HG02852 (cell line): Measurements from ENCODE around the gene SH3GL3.

Source experiments
- ATAC-seq: cut with Tn5 transposase; IDR thresholded peaks from one replicate; pipeline ENCODE4 v1.9.1; 2021; ENCODE audit warnings: mild to moderate bottlenecking, moderate library complexity; ENCODE audit not compliant: unreplicated experiment

SH3GL3 gene

DNA sequence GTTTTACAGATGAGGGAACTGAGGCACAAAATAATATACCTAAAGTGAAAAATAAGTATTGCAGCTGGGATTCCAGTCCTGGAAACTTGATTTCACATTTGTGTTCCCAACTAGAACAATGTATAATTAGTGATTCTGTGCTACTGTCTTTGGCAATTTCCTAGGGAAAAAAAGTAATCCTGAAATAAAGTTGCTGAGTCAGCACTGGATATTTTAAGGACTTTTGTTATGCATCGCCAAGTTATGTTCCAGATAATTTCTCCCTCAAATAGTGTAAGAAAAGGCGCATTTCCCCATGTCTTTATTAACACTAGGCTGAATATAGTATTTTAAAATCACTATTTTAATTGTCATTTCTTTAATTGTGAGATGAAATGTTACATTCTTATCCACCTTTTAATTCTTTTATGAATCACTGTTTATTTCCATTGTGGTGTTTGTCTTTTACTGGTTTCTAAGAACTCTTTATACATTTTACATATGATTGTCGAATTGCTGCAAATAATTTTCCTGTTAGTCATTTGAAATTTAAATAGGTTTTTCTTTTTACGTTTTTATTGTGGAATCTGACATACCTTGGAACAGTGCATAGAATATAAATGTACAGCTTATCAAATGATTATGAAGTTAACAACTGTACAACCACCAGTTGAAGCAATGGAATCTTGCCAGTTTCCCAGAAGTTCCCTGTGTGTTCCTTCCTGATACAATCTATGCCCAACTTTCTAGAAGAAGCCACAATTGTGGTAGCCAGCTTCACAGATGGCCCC, 56.6 kb downstream of the SH3GL3 start:
- ATAC-seq, result no peak

DNA sequence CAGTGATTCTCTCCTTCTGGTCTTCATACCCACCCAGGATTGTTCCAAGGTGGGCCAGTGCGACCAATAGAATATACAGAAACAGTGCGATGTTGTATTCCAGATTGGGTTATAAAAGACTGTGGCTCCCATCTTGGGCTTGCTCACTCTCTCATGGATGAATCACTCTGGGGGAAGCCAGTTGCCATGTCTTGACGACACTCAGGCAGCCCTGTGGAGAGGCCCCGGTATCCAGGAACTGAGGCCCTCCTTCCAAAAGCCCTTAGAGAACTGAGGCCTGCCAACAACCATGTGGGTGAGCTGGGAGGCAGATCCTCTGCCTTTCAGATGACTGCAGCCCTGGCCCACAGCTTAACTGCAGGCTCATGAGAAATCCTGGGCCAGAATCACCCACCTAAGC, 57.2 kb downstream of the SH3GL3 start:
- no peak for ATAC-seq

DNA sequence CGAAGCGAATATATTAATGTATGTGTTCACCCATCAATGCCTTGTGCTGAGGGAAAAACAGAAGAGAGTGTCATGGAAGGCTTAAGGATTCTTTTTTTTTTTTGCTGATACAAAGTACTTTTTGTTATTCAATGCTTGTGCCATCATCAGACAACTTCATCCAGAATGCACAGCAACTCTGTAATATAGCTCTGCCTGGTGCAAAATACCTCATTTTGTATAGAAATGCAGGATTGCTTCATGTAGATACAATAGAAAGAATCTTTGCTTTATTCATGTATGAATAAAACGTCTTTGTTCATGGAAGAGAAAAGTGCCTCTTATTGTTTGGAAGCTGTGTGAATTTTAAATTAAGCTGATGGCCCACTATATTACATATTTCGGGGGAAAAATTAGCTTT, 62.9 kb downstream of the SH3GL3 start:
- ATAC-seq, result no peak

DNA sequence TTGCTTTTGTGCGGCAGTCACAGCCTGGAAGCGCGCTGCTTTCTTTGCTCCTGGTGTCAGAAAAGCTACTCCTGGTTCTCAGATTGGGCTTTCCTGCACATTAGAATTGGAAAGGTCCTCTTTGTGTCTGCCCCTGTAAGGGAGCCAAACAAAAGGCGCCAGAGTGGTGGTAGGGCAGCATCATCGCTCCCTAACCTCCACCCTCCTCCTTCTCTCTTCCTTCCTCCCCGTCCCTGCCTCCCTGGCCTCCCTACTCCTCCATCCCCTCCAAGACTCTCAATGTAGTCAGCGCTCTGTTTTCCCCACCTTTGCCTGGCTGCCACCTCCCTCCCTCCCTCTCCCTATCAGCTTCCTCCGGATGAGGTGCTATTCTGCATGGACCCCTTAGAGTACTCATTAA, 65.3 kb downstream of the SH3GL3 start:
- no peak for ATAC-seq

DNA sequence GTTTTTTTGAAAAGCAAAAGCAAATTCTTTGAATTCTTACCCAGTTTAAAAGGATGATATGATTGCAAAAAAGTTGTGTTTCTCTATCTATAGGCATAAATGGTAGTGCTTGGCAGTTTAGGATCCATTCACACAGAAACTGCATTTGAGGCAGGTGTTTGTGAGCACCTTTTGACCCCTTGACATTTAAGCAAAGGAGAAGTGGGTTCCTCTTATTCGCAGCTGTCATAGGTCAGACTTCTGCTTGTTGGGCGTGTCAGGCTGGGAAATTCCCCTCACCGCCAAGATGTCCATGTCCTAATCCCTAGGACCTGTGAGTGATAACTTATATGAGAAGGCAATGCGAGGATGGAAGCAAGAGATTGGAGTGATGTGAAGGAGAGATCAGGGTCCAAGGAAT, 67.4 kb downstream of the SH3GL3 start:
- no peak for ATAC-seq

DNA sequence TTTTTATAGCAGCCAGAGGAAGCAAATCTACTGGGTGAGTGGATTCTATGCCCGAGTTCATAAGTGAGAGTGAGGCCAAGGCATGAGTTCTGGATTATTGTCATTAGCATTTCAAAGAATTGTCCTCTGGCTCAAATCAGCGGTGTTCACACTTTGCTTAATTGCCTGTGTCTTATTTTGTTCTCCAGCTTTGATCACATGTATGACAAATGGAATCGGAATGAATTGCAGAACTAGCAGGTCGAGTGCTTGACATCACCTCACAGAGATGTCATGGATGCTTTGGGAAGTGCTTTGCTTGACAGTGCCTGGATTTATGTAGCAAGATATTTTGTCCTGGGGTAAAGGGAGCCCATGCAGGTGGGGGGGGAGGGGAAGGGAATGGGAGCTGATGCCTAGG, 68.0 kb downstream of the SH3GL3 start:
- ATAC-seq, result no peak

DNA sequence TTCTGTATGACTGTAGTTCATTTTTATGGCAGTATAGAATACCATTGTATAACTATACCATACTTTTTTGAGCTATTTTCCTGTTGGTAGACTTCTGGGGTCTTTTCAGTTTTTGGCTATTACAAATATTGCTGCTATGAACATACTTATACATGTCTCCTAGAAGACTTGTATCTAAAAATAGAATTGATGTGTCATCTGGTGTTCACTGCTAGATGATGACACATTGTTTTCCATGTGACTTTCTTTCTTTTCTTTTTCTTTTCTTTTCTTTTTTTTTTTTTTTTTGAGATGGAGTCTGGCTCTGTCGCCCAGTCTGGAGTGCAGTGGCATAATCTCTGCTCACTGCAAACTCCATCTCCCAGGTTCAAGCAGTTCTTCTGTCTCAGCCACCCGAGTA, 69.8 kb downstream of the SH3GL3 start:
- ATAC-seq, result no peak

DNA sequence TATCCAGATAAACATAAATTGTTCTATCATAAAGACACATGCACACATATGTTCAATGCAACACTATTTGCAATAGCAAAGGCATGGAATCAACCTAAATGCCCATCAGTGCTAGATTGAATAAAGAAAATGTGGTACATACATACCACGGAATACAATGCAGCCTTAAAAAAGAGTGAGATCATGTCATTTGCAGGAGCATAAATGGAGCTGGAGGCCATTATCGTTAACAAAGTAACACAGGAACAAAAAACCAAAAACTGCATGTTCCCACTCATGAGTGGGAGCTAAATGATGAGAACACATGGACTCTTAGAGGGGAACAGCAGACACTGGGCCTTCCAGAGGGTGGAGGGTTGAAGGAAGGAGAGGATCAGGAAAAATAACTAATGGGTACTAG, 79.2 kb downstream of the SH3GL3 start:
- ATAC-seq, result no peak

DNA sequence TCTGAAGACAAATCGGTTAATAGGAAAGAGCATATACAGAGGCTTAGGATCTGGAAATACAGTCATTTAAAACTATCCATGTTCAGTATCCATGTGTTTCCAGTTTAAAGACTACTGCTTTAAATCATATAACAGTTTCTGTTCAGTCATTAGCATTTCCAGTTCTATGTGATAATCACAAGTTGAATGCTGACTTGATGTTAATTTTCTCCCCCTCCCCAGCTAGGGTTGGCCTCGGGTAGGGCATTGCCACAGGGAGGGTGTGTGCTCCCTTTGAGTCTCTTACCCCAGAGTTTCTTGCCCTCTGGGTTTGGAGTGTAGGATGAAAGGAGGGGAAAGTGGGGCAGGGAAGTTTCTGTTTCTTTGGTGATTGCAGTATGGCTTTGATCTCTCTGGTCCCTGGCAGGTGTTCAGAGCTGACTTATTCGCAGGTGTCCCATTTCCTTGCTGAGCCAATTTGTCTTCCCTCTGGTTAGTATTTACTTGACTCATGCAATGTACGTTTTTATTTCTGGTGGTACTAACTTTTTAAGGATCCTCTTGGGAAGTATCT, 86.3 kb downstream of the SH3GL3 start:
- no peak for ATAC-seq

DNA sequence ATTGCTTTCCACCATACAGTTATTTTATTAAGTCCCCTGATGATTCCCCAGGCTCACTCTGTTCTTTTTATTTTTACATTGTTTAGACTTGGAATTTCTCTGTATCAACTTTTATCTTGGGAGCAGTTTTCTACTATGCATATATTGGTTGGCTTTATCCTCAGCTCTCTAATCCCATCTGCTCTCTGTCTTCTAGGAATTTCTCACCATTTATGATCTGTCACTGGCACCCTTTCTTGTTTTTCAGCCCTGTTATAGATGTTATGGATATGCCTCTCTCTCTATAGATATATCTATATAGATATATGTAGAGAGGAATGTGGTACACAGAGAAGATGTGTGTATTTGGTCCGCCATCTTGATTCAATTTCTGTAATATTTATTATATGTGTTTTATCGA, 90.5 kb downstream of the SH3GL3 start:
- ATAC-seq, result no peak

DNA sequence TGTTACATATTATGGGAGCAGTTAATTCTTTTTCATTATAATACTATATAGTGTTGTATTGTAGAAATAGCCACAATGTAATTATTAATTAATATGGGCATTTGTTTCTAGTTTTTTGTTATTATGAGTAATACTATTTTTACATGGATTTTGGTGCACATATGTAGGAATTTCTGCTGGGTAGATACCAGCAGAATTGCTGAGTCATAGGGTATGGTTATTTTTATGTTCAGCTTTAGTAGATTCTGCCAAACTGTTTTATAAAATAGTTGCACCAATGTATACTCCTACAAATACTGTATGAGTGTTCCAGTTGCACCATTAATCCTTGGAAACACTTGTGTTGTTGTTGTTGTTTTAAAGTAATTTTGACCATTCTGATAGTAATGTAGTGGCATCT, 91.5 kb downstream of the SH3GL3 start:
- no peak for ATAC-seq

DNA sequence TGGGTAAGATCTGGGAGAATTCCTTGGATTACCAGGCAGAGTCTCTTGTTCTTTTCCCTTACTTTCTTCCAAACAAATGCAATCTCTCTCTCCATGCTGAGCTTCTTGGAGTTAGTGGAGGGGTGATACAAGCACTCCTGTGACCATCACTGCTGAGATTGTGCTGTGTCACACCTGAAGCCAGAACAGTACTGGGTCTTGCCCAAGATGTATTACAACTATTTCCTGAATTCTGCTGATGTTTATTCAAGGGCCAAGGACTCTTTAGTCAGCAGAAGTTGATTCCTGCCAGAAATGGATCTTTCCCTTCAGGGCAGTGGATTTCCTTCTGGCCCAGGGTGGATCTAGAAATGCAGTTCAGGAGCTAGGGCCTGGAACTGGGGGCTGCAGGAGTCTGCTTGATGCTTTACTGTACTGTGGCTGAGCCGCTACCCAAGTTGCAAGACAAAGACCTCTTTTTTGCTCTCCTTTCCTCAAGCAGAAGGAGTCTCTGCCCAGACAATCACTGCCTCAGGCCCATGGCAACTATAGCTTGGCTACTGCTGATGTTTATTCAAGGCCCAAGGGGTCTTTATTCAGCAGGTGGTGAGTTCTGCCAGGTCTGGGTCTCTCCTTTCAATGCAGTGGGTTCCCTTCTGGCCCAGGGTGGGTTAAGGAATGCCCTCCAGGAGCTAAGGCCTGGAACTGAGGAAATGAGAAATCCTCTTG, 98.8 kb downstream of the SH3GL3 start:
- ATAC-seq, result no peak

DNA sequence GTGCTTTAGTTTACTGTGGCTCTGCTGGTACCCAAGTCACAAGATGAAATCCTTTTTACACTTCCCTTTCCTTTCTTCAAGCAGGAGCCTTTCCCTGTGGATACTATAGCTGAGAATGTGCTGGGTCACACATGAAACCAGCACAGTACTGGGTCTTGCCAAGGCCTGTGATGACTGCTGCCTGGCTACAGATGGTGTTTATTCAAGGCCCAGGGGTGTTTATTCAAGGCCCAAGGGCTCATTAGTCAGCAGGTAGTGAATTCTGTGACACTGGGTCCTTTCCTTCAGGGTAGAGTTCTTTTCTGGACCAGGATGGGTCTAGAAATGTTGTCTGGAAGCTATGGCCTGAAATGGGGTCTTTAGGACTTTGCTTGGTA, 99.4 kb downstream of the SH3GL3 start:
- ATAC-seq, result no peak

DNA sequence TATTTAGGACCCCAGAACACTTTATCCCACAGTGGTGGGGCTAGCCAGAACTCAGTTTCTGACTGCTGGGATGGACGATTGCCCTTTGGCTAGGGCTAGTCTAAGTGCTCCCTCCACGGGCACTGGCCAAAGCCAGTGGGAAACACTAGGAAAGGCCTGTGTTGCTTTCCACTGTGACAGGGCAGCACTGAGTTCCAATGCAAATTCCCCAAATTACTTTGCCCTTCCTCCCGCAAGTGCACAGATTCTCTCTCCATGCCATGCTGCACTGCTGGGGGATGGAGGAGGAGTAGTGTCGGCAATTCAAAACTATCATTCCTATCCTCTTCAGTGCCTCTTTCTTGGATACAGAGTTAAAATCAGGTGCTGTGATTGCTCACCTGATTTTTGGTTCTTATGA, 100.0 kb downstream of the SH3GL3 start:
- ATAC-seq, result no peak

DNA sequence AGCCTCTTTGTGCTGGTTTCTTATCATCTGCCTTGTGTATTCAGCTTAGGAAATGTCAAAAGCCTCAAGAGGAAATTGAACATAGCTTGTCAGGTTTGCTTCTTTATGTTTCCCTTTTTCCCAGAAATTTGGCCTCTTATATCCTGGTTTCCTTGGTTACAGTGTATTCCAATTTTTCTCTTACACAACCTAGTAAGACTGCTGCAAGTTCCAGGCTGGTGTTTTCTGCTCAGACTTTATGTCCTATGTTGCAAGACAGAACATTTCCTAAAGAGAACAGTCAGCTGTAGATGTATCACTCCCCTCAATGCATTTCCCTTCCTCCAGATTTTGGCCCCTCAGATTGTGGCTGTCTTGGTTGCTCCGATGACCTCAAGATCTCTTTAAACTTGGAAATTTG, 102.5 kb downstream of the SH3GL3 start:
- no peak for ATAC-seq

DNA sequence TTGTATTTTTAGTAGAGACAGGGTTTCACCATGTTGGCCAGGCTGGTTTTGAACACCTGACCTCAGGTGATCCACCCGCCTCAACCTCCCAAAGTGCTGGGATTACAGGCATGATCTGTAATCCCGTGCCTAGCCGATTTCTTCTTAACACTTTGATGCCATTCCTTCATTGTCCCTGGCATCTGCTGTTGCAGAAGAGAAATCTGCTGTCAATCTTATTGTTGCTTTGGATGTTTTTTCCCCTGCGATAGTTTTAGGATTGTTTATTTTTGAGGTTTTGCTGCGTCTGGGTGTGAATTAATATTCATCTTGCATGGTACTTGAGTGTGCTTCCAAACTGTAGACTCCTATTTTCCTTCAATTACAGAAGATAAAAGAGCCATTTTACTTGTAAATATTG, 107.4 kb downstream of the SH3GL3 start:
- ATAC-seq, result no peak

DNA sequence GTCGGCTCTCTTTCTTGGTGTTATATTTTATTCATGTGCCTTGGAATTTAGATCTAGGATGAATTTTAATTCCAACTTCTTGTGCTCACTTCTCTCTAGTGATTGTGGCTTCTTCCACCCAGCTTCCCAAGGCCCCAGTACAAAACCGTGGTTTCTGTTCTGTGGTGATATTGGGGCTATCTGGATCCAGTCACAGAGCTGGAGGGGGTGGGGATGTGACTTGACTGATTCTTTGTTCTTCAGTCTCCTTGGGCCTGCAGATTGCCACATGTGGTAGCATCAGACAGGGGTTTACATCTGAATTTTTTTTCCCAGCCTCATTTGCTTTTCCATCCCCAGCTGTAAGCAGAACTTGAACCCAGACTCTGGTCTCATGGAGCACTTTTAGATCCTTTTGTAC, 108.2 kb downstream of the SH3GL3 start:
- ATAC-seq, result no peak

DNA sequence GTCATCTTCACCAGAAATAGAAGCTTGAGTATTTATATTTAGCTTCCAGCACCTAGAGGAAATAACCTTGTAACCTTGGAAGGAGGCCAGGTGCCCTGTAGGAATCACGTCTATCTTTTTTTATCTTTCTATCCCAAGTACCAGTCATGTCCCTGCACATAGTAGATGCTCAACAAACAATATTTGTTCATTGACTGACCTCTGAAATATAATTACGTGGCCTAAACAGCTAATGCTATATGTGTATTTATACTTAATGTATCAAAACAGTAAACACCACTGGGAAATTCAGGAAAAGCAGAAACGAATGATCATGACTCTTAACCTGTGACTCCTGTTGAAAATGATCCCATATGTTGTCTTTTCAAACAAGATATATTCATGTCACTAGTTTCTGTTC, 108.9 kb downstream of the SH3GL3 start:
- ATAC-seq, result no peak

DNA sequence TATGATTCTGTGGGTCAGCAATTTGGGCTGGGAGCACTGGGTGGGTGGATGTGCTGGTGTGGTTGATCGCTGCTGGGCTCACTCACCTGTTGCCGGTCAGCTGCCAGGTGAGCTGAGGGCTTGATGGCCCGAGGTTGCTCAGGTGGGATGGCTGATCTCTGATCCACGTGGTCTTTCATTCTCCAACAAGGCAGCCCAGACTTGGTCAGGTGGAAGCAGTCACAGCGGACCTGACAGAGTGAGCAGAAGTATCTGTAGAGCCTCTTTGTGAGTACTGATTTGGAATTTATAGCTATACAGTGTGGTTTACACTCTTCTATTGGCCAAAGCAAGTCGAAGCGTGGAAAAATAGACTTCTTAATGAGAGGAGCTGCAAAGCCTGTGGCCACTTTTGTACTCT, 109.6 kb downstream of the SH3GL3 start:
- no peak for ATAC-seq

DNA sequence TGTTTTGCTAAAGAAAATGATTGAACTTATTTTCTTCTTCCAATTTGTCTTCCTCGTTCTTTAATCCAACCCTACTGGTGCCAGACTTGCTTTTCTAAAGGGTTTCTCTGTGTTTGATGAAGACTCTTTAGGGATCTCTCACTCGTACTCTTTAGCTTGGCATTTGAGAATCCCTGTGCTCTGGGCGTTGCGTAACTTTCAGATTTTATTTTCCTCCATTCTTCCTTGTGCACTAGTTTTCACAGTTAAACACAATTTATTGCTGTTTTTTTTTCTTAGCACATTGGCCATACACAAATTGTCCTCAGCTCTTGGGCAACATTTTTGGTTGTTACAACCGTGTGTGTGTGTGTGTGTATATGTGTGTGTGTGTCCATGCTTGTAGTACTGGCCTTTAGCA, 111.0 kb downstream of the SH3GL3 start:
- ATAC-seq, result no peak

DNA sequence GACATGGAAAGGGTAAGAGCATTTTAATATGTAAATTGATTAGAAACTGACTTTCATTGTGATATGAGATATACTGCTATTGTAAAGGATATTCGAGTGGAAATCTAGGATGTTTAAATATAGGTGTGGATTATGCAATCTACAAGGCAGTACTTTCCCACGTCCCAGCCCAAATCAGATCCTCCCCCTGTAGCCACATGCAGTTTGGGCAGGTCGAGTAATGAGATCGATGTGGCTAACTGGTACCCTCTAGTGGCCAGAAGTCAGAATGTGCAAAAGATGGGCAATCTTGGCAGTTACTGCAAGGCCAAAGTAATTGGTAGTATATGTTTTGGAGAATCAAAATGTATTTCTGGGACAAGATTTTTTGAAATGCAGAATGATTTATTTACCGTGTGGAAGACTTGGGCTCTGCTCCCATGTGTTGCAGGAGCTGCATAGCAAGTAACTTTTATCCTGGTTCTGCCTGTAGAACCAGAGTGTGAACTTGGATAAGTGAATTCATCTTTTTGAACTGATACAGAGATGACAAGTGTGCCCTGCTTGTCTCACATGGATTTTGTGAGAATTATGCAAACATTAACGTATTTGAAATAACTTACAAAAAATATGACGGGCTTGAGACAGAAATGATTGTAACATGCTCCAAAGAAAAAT, 112.3 kb downstream of the SH3GL3 start:
- no peak for ATAC-seq

DNA sequence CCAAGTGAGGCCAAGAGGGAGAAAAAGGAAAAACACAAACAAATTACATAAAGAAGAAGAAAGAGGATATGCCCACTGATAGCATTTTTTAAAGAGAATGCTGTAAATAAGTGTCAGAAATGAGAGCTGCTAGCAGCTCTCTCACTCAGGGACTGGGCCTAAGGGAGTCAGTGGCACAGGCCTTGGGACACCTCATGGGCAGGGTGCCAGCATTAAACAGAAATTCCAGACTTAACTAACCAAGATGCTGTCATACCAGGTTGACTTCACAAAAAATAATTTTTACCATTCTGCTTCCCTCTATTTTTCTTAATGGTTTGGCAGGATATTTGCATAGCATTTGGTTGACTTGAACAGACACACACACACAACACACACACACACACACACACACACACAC, 114.5 kb downstream of the SH3GL3 start:
- ATAC-seq, result no peak
